NOMO-1 (cell line): ENCODE results near the gene PCNX4.

ENCODE experiments used
- DNase-seq, 2 experiments: peaks; one replicate each; lab custom pipeline; 2025; ENCODE audit not compliant: unreplicated experiment in 2 of 2; lab: John Stamatoyannopoulos, UW

PCNX4 gene

DNA sequence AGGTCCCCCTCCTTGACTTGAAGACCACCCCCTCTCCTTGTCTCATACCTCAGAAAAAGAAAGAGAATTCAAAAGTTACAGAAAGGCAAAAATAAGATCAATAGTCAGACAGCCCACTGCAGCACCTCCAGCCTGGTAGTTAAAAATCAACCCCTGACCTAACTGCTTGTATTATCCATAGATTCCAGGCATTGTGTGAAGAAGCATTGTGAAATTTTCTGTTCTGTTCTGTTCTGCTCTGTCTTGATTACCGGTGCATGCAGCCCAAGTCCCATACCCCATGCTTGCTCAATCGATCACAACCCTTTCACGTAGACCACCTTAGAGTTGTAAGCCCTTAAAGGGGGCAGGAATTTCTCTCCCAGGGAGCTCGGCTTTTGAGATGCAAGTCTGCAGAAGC is 79.2 kb downstream of the PCNX4 start:
- DNase-seq: no peak

DNA sequence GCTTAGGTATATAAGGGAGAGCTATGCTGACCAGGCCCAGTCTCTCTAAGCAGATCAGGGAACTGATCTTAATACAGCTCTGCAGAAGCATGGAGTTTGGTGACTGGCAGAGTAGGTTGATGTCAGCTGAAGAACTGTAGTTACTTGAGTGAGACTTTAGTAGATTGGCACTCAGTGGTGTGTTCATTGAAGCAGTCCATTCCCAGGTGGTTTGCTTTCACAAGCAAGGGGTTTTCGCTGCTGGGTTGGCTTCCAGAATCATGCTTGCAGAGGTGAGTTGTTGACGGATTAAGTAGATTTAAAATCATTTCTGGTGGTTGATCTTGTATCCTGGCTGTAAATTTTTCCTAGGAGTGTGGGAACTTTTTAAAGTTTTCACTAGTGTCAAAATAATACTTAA is 80.0 kb downstream of the PCNX4 start:
- DNase-seq: no peak

DNA sequence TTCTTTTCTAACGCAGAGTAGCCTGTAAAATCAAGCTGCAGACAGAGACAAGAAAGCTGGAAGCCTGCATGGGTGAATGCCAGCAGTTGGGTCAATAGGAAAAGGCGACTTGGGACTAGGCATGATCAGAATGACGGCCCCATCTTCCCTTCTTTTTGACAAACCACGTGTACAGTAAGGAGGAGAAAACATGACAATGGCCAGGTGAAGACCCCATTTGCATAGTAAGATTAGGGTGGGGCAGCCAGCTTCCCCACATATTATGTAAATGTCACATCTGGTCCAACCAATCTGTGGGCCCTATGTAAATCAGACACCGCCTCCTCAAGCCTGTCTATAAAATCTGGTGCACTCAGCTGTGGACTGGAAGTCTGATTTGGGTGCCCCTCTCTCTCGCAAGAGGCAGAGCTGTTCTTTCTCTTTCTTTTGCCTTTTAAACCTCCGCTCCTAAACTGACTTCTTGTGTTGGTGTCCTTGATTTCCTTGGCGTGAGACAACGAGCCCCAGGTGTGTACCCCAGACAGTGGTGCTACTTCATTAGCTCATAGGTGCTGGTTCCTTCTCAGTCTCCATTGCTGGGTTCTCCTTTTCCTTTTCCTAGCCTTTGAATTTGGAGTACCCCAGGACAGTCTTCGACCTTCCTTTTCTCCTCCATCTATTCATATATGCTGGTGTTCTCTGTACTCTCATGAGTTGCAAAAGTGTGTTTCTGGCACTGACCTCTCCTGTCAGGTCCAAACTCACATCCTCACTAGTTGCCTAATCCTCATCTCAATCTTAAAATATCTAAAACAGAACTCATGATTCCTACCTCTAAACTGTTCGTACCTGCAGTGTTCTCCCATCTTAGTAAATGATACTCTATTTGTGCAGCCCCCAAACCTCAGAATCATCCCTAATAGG is 82.9 kb downstream of the PCNX4 start:
- DNase-seq: no peak

DNA sequence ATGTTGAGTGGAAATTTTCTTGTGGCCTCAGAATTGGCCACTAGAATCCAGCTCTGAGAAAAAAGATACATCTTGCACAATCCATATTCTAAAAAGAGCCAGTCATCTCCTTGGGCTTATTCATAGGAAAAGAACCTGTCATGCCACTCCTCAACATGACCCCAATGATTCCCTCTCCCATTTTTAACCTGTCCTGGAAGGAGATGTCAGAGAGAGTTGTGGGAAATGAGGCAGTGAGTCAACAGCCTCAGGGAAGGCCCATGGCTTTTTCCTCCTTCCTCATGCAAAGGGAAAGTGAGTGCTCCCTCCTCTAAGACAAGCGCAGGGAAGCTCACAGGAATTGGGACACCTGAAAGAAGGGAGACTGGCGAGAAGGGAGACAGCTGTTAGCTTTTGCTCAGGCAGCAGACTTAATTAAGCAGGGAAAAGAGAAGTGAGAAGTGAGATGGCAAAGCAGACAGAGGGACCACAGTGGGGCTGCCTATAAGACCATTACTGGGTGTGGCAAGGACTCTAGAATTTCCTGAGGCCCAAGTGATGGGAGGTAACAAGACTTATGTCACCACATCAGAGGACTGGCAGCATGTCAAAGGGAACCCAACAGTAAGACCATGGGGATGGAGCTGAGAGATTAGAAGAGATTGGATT is 83.7 kb downstream of the PCNX4 start:
- DNase-seq: peak; percentile 49 to 64

DNA sequence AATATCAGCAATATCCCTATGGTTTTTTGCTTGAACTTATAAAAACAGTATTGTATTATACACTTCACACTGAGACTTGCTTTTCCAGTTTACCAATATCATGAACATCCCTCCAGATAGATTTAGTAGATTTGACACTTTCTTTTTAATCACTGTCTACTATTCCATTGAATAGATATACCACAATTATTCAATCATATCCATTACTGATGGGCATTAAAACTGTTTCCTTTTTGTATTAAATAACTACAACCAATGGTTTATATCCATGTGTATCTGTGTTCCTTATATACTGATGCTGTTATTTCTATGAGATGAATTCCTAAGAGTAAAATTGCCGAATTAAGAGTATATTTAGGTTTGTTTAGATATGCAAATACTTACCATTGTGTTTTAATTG is 86.4 kb downstream of the PCNX4 start:
- DNase-seq: no peak

DNA sequence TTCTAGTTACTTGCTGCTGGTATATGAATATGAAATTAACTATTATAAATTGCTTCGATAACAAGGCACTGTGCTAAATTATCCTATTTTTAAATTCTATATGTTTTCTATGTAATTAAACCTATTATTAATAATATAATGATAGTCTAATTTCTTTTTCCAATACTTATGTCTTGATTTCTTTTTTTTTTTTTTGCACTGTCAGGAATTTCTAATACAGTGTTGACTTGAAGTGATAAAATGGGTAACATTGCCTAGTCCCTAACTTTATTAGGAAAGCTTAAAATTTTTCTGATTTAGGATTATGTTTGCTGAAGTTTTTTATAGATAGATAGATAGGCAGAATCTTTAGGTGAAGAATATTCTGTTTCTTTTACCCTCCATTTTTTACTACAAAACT is 87.1 kb downstream of the PCNX4 start:
- no peak for DNase-seq

DNA sequence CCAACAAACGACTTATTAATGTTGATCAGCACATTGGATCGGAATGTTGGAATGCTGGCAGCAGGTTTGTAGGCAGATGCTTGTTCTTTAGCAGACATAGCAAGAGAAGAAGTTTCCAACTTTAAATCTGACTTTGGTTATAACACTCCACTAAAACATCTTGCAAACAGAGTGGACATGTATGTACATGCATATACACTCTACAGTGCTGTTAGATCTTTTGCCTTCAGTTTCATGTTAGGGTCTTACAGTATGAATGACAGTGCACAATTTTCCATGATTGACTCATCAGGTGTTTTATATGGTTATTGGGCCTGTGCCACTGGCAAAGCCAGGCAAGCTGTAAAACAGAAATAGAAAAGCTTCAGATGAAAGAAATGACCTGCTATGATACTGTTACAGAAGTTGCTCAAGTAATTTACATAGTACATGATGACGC is 87.7 kb downstream of the PCNX4 start:
- no peak for DNase-seq

DNA sequence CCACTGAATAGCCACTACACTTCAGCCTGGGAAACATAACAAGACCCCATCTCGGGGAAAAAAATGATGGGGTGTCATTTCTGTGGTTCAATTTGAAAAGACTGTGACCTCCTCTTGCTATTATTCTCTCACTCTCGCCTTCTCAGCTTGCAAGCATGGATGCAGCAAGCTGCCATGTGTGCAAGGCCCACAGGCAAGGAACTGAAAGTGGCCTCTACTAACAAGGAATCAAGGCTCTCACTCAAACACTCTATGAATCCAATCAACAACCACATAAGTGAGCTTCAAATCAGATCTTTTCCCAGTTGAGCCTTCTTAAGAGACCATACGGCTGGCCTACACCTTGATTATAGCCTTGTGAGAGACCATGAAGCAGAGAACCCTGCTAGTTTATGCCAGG is 91.4 kb downstream of the PCNX4 start:
- no peak for DNase-seq

DNA sequence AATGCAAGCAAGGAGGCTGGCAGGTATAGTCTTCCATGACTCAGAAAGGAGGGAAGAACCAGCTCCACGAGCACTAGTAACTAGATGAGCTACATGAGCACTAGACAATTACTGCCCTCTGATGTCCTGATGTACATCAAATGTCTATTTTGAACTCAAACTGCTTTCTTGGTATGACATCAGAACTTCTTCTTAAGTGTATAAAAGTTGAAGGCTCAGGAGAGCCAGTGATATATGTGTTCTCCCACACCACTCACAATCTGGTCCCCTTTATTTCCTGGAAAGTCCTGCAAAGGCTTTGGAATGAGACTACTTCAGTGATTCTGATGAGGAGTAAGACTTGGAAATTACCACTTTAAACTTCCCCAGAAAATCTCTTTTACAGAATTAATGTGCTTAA is 92.0 kb downstream of the PCNX4 start:
- DNase-seq: peak in 1 of 2 experiments; percentile 23

DNA sequence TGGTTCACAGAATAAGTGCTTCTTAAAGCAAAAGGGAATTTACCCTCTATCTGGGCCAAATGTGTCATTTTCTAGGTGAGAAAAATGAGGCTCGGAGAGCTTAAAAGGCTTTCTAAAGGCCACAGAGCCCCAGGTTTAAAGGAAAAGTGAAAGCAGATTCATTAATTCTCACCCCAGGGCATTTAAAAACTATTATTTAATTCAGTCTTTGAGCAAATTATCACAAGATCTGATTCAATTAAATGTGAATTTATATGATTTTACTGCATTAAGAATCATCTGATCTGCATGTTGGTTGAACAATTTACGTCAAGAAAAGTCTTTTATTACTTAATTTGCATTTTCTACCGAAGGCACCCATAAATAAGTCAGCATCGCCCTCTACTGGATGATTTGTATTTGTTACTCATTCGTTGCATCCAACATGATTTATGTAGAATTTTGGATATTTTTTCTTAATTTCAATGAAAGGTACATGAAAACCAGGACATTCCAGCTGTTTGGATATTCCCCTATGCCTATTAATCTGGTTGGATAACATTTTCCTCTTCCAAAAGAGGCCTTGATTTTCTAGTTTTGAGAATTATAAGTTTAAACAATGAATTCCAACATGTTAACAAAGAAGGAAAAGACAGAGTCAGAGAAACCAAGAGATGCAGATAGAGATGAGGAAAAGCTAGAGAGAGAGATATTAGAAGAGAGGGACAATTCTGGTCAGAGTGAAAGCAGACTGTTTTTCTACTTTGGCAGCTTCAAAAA is 92.6 kb downstream of the PCNX4 start:
- peak; percentile 48 to 71 for DNase-seq

DNA sequence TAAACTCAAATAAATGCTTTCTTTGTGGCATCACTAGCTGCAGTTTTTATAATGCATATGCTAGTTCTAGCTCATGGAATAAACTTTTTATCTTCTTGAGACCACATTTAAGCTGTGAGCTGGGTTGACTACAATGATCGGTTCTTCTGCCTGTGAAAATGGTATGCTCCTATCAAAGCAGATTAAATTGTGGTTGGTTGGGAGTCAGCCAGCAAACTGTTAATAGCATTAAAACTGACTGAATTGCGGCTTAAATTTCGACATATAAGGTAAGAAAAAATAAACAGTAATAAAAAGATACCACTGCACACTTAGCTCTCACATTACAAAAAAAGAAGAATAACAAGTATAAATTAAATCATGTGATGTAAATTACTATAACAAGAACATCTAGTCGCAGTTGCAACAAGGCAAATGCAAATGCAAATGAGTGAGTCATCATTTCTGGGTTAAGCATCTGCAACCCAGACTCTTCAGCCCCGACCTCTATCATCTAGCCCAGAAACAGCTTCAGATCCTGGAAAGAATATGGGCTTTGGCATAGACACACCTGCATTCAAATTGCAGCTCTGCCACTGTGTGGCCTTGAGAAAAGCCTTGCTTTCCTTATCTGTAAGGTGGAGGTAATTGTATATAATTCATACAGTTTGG is 93.3 kb downstream of the PCNX4 start:
- DNase-seq: no peak

DNA sequence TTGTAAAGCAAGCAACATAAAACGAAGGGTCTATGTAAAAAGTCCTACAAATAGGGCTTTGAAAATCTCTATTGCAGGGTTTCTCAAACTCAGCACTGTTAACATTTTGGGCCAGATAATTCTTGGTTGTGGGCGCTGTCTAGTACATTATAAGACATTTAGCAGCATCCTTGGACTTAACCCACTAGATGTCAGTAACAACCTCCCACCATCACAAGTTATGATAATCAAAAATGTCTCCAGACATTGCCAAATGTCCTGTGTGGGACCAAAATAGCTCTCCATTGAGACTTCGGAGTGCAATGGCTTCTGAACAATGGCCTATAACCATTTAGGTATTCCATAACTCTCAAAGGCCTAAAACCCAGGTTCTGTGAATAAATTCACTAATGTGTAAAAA is 96.4 kb downstream of the PCNX4 start:
- peak in 1 of 2 experiments; percentile 21 for DNase-seq

DNA sequence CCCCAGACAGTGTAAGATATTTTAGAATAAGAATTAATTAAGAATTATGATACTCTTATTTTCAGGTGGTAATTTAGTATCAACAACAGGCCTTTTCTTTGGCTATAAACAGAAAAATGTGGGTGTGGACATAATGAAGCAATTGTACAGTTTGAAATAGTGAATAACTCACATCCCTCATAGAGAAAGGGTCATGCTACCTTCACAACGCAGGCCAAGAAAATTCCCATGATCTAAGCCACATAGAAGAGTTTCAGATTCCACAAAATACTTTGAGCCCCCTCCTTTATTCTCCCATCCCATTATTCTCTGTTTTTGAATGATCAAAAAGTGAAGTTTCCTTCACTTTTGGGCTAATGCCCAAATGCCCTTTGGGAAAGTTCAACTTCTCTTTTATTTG is 97.0 kb downstream of the PCNX4 start:
- no peak for DNase-seq

DNA sequence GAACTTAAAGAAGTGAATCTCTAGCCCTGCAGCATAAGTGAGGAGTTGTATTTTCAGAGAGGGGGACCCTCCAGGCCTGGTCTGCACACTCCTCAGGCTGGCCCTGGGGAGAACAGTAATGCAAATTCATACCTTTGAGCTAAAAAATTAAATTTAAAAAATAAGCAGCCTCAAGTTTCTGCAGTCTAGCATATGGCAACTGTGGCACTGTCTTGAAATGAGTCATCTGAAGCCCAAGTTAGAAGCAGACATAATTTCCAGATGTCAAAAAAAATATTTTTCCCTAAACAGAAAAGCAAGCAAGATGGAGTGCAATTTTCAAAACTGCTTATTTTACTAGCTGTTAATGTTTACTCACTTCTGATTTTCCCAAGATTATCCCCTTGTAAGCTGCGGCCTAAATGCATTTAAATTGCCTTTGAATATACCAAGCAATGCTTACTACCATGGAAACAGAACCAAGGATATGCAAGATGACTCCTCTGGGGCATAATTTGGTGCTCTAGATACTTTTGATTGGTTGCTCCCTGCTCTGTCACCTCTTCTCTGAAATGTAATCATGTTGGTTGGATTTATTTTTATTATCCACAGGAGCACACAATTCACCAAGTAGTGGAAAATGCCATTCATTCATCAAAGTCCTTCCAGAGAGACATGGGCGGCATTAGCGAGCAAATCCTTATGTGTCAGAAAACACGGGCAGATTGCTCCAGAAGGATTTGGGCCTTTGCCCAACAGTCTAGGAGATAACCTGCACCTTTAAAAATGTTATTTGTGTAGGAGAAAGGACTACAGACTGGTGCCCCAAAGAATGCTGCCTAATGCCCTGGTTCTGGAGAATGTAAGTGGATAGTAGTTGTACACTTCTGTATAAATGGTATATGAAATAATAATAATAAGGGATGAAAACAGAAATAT is 98.5 kb downstream of the PCNX4 start:
- no peak for DNase-seq

DNA sequence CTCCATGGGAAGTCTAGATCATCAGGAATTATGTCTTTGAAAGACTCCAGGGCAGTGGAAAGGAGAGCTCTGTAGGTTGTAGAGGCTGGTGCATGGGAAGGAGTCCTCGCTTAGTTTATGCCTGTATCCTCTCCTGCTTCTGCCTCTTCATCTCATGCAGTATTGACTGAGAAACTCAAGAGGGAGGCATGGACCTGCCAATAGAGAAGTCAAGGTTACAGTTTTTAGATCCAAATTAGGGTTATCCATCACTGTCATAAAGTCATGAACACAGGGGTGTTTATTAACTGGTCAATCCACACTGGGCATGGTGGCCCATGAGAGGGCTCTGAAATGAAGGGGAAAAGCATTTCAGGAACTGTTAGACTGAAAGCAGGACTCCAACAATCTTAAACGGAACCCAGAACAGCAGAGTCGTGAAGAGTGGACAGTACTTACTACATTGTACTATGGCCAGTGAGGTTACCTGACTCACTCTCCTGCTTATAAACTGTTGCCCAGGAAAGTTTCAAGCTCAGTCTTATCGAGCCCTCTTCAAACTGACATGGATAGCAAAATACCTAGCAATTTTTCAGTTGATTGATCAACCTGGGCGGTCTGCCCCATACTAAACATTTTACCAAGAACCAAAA is 103.6 kb downstream of the PCNX4 start:
- DNase-seq: peak in 1 of 2 experiments; percentile 5

DNA sequence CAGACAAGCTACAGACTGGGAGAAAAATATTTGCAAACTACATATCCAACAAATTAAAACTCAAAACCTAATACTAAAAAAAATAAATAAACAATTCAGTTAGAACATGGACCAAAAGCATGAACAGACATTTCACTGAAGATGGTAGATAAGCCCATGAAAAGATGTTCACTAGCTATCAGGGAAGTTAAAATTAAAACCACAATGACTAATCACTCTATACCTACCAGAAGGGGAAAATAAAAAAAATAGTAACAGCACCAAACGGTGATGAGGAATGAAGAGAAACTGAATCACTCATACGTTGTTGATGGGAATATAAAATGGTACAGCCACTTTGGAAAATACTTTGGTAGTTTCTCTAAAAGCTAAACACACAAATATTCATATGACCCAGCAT is 104.6 kb downstream of the PCNX4 start:
- DNase-seq: peak in 1 of 2 experiments; percentile 26

DNA sequence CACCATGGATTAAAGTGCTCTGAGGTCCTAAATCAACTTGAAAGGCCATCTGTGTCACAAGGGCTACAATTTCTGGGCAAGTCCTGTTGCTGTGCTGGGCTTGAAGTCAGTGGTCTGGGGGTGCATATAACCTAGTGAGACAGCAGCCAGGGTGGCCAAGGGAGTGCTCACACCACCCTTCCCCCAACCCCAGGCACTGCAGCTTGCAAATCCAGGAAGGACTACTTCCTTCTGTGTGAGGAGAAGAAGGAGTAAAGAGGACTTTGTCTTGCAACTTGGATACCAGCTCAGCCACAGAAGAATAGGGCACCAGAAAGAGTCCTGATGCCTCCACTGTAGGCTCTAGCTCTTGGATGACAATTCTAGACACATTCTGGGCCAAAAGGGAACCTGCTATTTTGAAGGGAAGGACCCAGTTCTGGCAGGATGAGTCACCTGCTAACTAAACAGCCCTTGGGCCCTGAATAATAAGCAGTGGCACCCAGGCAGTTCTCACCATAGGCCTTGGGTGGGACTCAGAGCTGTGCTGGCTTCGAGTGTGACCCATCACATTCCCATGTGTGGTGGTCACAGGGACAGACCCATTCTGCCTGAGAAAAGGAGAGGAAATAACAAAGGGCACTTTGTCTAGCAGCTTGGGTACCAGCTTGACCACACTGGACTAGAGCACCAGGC is 106.0 kb downstream of the PCNX4 start:
- peak; percentile 3 to 15 for DNase-seq

DNA sequence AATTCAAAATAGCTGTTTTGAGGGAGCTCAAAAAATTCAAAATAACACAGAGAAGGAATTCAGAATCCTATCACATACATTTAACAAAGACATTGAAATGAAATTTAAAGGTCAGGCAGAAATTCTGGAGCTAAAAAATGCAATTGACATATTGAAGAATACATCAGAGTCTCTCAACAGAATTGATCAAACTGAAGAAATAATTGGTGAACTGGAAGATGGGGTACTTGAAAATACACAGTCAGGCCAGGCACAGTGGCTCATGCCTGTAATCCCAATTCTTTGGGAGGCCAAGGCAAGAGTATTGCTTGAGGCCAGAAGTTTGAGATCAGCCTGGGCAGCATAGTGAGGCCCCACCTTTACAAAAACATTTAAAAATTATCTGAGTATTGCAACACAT is 107.6 kb downstream of the PCNX4 start:
- DNase-seq: no peak
